SK-N-SH treated with all-trans-retinoic acid at 6 μM for 48 hours (cell line): Measurements from ENCODE around the gene C4B.
"Not testable (repeated sequence)": the region's sequence is repeated elsewhere in the genome, so short reads cannot be mapped to it uniquely, and the experiment has no call there.

Experiments
- CSDC2 ChIP-seq: fragments of 250-450 bp; sonication (Bioruptor Pico); IDR thresholded peaks from 2 replicates; pipeline ENCODE4 v1.5.0; 2020; ENCODE audit warnings: mild to moderate bottlenecking, moderate library complexity
- OSR1 ChIP-seq: fragments of 250-450 bp; sonication (Bioruptor Pico); IDR thresholded peaks from 2 replicates; pipeline ENCODE4 v1.8.0; 2022; ENCODE audit warnings: moderate library complexity, mild to moderate bottlenecking, inconsistent platforms
- TCF4 ChIP-seq: fragments of 250-450 bp; sonication (Bioruptor Pico); IDR thresholded peaks from 2 replicates; pipeline ENCODE4 v1.8.0; 2021; ENCODE audit warnings: mild to moderate bottlenecking, moderate library complexity, borderline replicate concordance
- ZFP3 ChIP-seq: fragments of 250-450 bp; sonication (Bioruptor Pico); IDR thresholded peaks from 2 replicates; pipeline ENCODE4 v1.5.0; 2020; ENCODE audit warnings: mild to moderate bottlenecking, moderate library complexity
- ZNF70 ChIP-seq: fragments of 450-650 bp; formaldehyde crosslinking; IDR thresholded peaks from 2 replicates; pipeline ENCODE4 v1.5.0; 2020; ENCODE audit warnings: mild to moderate bottlenecking, moderate library complexity
- ZNF8 ChIP-seq: fragments of 450-650 bp; formaldehyde crosslinking; IDR thresholded peaks from 2 replicates; pipeline ENCODE4 v1.5.0; 2020; ENCODE audit warnings: mild to moderate bottlenecking, moderate library complexity
- TF ChIP-seq, protein P1 (sequence below): fragments of 250-450 bp; sonication (Bioruptor Pico); IDR thresholded peaks from 2 replicates; pipeline ENCODE4 v1.8.0; 2020; ENCODE audit warnings: mild to moderate bottlenecking, moderate library complexity, borderline replicate concordance
- TF ChIP-seq, protein P2 (sequence below): fragments of 250-450 bp; sonication (Bioruptor Pico); IDR thresholded peaks from 2 replicates; pipeline ENCODE4 v1.8.0; 2021; ENCODE audit warnings: low read depth, mild to moderate bottlenecking, moderate library complexity, borderline replicate concordance

GRCh38 chr6:32013738-32014137 is 857 bp upstream of the C4B start:
- not testable (repeated sequence) for TF ChIP-seq TCF4 (CRISPR knock-in tag); ZNF70; ZFP3; OSR1 (CRISPR knock-in tag); ZNF8; CSDC2 (CRISPR knock-in tag)
- TF ChIP-seq, protein P1, sequence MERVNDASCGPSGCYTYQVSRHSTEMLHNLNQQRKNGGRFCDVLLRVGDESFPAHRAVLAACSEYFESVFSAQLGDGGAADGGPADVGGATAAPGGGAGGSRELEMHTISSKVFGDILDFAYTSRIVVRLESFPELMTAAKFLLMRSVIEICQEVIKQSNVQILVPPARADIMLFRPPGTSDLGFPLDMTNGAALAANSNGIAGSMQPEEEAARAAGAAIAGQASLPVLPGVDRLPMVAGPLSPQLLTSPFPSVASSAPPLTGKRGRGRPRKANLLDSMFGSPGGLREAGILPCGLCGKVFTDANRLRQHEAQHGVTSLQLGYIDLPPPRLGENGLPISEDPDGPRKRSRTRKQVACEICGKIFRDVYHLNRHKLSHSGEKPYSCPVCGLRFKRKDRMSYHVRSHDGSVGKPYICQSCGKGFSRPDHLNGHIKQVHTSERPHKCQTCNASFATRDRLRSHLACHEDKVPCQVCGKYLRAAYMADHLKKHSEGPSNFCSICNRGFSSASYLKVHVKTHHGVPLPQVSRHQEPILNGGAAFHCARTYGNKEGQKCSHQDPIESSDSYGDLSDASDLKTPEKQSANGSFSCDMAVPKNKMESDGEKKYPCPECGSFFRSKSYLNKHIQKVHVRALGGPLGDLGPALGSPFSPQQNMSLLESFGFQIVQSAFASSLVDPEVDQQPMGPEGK (CRISPR knock-in tag), result not testable (repeated sequence)
- TF ChIP-seq, protein P2, sequence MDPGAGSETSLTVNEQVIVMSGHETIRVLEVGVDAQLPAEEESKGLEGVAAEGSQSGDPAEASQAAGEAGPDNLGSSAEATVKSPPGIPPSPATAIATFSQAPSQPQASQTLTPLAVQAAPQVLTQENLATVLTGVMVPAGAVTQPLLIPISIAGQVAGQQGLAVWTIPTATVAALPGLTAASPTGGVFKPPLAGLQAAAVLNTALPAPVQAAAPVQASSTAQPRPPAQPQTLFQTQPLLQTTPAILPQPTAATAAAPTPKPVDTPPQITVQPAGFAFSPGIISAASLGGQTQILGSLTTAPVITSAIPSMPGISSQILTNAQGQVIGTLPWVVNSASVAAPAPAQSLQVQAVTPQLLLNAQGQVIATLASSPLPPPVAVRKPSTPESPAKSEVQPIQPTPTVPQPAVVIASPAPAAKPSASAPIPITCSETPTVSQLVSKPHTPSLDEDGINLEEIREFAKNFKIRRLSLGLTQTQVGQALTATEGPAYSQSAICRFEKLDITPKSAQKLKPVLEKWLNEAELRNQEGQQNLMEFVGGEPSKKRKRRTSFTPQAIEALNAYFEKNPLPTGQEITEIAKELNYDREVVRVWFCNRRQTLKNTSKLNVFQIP, result not testable (repeated sequence)
